Heart left ventricle (tissue), 16 donors: ENCODE measurements around the gene WDR33. TPM values are rescaled to one million over a fixed set of nuclear protein-coding genes. Genes with fewer than 3 reads are reported as not detected.

ENCODE experiments used
- ATAC-seq, 4 donors: fragments of 200-7000 bp; cut with Tn5 transposase; one replicate each; pipeline ENCODE4 v1.9.1; 2020 to 2022; ENCODE audit warnings: moderate library complexity in 4 of 4, mild to moderate bottlenecking in 3 of 4, moderate number of reproducible peaks in 1 of 4
- DNase-seq, 5 donors: peaks; one replicate each; pipeline ENCODE4 v3.0.0-alpha.2; 2020
- H3K27ac ChIP-seq, 12 donors: fragments of 200-600 bp; sonication (generic) in 4 of 12; one replicate each; pipeline versions ENCODE4 v1.5.0 to v1.8.0; 2016 to 2022; ENCODE audit warnings: mild to moderate bottlenecking in 2 of 12
- H3K27me3 ChIP-seq, 9 donors: fragments of 200-600 bp; sonication (generic) in 2 of 9; one replicate each; pipeline versions ENCODE4 v1.5.1 to v1.8.0; 2016 to 2022; ENCODE audit warnings: mild to moderate bottlenecking in 3 of 9
- H3K36me3 ChIP-seq, 9 donors: fragments of 200-600 bp; sonication (generic) in 2 of 9; one replicate each; pipeline versions ENCODE4 v1.5.0 to v1.8.0; 2018 to 2022; ENCODE audit warnings: mild to moderate bottlenecking in 2 of 9
- H3K4me1 ChIP-seq, 12 donors: fragments of 200-600 bp; sonication (generic) in 4 of 12; one replicate each; pipeline versions ENCODE4 v1.5.0 to v1.8.0; 2016 to 2022; ENCODE audit warnings: mild to moderate bottlenecking in 3 of 12
- H3K4me3 ChIP-seq, 12 donors: fragments of 200-600 bp; sonication (generic) in 4 of 12; one replicate each; pipeline versions ENCODE4 v1.5.0 to v1.8.0; 2017 to 2022; ENCODE audit warnings: mild to moderate bottlenecking in 9 of 12, moderate library complexity in 4 of 12
- H3K9me3 ChIP-seq, 12 donors: fragments of 200-600 bp; sonication (generic) in 4 of 12; one replicate each; pipeline versions ENCODE4 v1.5.0 to v1.8.0; 2016 to 2022; ENCODE audit warnings: mild to moderate bottlenecking in 1 of 12
- CTCF ChIP-seq, 12 donors: fragments of 200-600 bp; sonication (generic) in 4 of 12; IDR thresholded peaks; one replicate each; pipeline versions ENCODE4 v1.5.0 to v1.8.0; 2018 to 2022; ENCODE audit warnings: antibody characterized with exemption in 12 of 12, mild to moderate bottlenecking in 5 of 12
- POLR2A ChIP-seq, 2 donors: fragments of 450-650 bp; IDR thresholded peaks; one replicate each; pipeline ENCODE4 v1.6.1; 2017; ENCODE audit warnings: antibody characterized with exemption in 2 of 2, mild to moderate bottlenecking in 2 of 2, moderate library complexity in 2 of 2
- WGBS, 4 donors: extraction: QIAGEN DNeasy Blood & Tissue Kit in 2 of 4; methylation state at CpG; one replicate each; pipeline versions ENCODE4 v1.1.5 to v1.1.7; 2013 to 2018; 5-methylcytosine and 5-hydroxymethylcytosine counted together
- intact Hi-C, 10 donors: fragments of 100-400 bp; cut with DNase I; formaldehyde crosslinking; loops; one replicate each; pipeline versions ENCODE4 v1.11.1 to v1.14.2; 2022
- polyA plus RNA-seq, 2 donors: library from polyadenylated mRNA; stranded (reverse); fragments of 200-250 nt; gene quantifications; one replicate each; pipeline ENCODE4 v1.2.3, GENCODE V29; 2013
- total RNA-seq, 9 donors: library from RNA; depleted of rRNA in 2 of 9; stranded (reverse); fragments of >200 nt in 2 of 9; fragmentation: NEBNext Ultra II Directional in 3 of 9; extraction: Animal tissue kit (Norgen Biotek cat#: 25700) in 3 of 9; gene quantifications; one replicate each; pipeline versions ENCODE4 v1.1.0 to v1.2.4, GENCODE V29; 2016 to 2023
- donor health status: ischemic (EF 13 %, LVEDD 7.1; RV severe dilation, severe dysfunction).
- donor health status: healthy with polysubstance abuse.
- donor health status: DM: no; HTN: yes; CAD: no.
- donor health status: DM: no; HTN: no; CAD: no.
- donor health status: ischemic (EF 25% LVEDD 6.9; RV normal size, moderate dysfunction).
- donor health status: ischemic (EF 25% LVEDD 5.7; RV mildly dilated, moderate dysfunction).
- donor health status: healthy.
- donor health status: DM: yes; HTN: yes; CAD: no.
- donor health status: ischemic (EF 35%, LVEDD 5.7; RV mildly dilated, moderate dysfunction).
- donor health status: nonischemic (EF 11% LVEDD 7.7; RV severe dilation, severe dysfunction).
- donor health status: DM: yes; HTN: yes; CAD: no.
- donor health status: PGD.
- donor health status: ischemic (EF 29% LVEDD 5.4; RV normal size, mild dysfunction).
- donor health status: nonischemic (EF 23%, LVEDD 6.1; RV moderate dilation, normal function).

The WDR33 gene
- total and polyA plus RNA-seq, 11 donors = 15.4 to 49.9 (median 41.1) TPM

- Histone ChIP-seq H3K4me3 (peak overlapping the region in 8 of 12 donors; percentile 41 to 55 (median 46)), H3K4me1 (peaks cover 0 to 13% (median 4%) of the 10 kb centered on the region in 12 donors), H3K9me3 (peaks cover 0 to 16% (median 0%) of the 10 kb centered on the region in 12 donors), H3K27me3 (no peaks in the 10 kb centered on the region), H3K27ac (peak overlapping the region in 2 of 12 donors; percentile 52 to 72), H3K36me3 (no peaks in the 10 kb centered on the region)
- intact Hi-C loops = loop anchor here in 8 of 10 donors (1.0 to 10.0 kb wide), 7 partner anchors 43 to 168 kb away; partner anchors contain the start of genes GPR17 (in 2 of the 8) and IWS1 (in 1 of the 8)
- TF ChIP-seq CTCF (IDR thresholded peaks at IDR 0.05) (no peak), POLR2A (IDR thresholded peaks at IDR 0.05) (no peak)
- peak in 2 of 4 donors; percentile 13 to 42 for ATAC-seq
- WGBS, 4 donors = 83 to 91% (median 90%) methylated on average over 9 of the region's 9 CpGs
- DNase-seq = no peak
These were observed 116.0 kb downstream of the WDR33 start for GRCh38 chr2:127694986-127695385.

GRCh38 chr2:127690696-127691095 is 120.3 kb downstream of the WDR33 start:
- Histone ChIP-seq H3K36me3 (no peaks in the 10 kb centered on the region), H3K27ac (no peak overlapping the region), H3K4me1 (peaks cover 0 to 10% (median 4%) of the 10 kb centered on the region in 12 donors), H3K27me3 (no peaks in the 10 kb centered on the region), H3K9me3 (peaks cover 0 to 22% (median 0%) of the 10 kb centered on the region in 12 donors), H3K4me3 (no peak overlapping the region)
- intact Hi-C loops = loop anchor here in 2 of 10 donors (5.0 to 10.0 kb wide), 3 partner anchors 38 to 98 kb away; partner anchors contain the start of gene GPR17 (in 1 of the 2)
- ATAC-seq = no peak
- DNase-seq = no peak
- TF ChIP-seq POLR2A (IDR thresholded peaks at IDR 0.05) = no peak
- no peak for TF ChIP-seq CTCF (IDR thresholded peaks at IDR 0.05)
- 90 to 100% (median 98%) methylated on average over 2 of the region's 2 CpGs for WGBS, 4 donors

- Histone ChIP-seq H3K9me3 (peaks cover 0 to 22% (median 0%) of the 10 kb centered on the region in 12 donors), H3K4me1 (peaks cover 0 to 9% (median 3%) of the 10 kb centered on the region in 12 donors), H3K4me3 (no peak overlapping the region), H3K27ac (no peak overlapping the region), H3K27me3 (no peaks in the 10 kb centered on the region), H3K36me3 (no peaks in the 10 kb centered on the region)
- intact Hi-C loops = loop anchor here in 1 of 10 donors (10.0 kb wide), 1 partner anchor 94 kb away; no protein-coding TSS in a partner anchor
- 88 to 90% (median 89%) methylated on average over 1 of the region's 1 CpG for WGBS, 4 donors
- TF ChIP-seq POLR2A (IDR thresholded peaks at IDR 0.05) (no peak), CTCF (IDR thresholded peaks at IDR 0.05) (no peak)
- DNase-seq = no peak
- no peak for ATAC-seq
These were observed 122.6 kb downstream of the WDR33 start for GRCh38 chr2:127688405-127688804.

- DNase-seq (no peak), ATAC-seq (no peak)
- 74 to 79% (median 75%) methylated on average over 8 of the region's 8 CpGs for WGBS, 4 donors
- Histone ChIP-seq H3K4me3 (no peak overlapping the region), H3K27ac (peak overlapping the region in 1 of 12 donors; percentile 82), H3K27me3 (no peaks in the 10 kb centered on the region), H3K9me3 (peaks cover 0 to 12% (median 0%) of the 10 kb centered on the region in 12 donors), H3K36me3 (no peaks in the 10 kb centered on the region), H3K4me1 (peaks cover 0 to 37% (median 24%) of the 10 kb centered on the region in 12 donors)
- TF ChIP-seq CTCF (IDR thresholded peaks at IDR 0.05) (no peak), POLR2A (IDR thresholded peaks at IDR 0.05) (no peak)
- intact Hi-C loops = loop anchor here in 1 of 10 donors (10.0 kb wide), 1 partner anchor 91 kb away; no protein-coding TSS in a partner anchor
These were observed 125.4 kb downstream of the WDR33 start for GRCh38 chr2:127685410-127686080.
